IPS-20b (cell line): ENCODE data around the gene DLG1.

ENCODE experiments used
- H3K27ac ChIP-seq: one replicate; pipeline ENCODE4 v1.5.1; 2013; ENCODE audit warnings: low read length
- H3K27me3 ChIP-seq: 2 replicates; pipeline ENCODE4 v1.6.1; 2013; ENCODE audit warnings: mild to moderate bottlenecking, low read length, inconsistent platforms; ENCODE audit not compliant: insufficient read depth
- H3K36me3 ChIP-seq: 2 replicates; pipeline ENCODE4 v1.6.1; 2013; ENCODE audit warnings: low read depth, mild to moderate bottlenecking, inconsistent platforms, low read length, moderate library complexity; ENCODE audit not compliant: insufficient read depth
- H3K4me1 ChIP-seq: 2 replicates; pipeline ENCODE4 v1.6.1; 2013; ENCODE audit warnings: mild to moderate bottlenecking, control low read depth, inconsistent platforms, low read length, moderate library complexity; ENCODE audit not compliant: insufficient read depth
- H3K4me3 ChIP-seq: 2 replicates; pipeline ENCODE4 v1.5.1; 2013; ENCODE audit warnings: mild to moderate bottlenecking, low read length, inconsistent platforms
- H3K9ac ChIP-seq: 2 replicates; pipeline ENCODE4 v1.6.1; 2013; ENCODE audit warnings: low read depth, mild to moderate bottlenecking, inconsistent platforms, low read length, moderate library complexity
- H3K9me3 ChIP-seq: 2 replicates; pipeline ENCODE4 v1.6.1; 2013; ENCODE audit warnings: mild to moderate bottlenecking, low read depth, low read length, inconsistent platforms; ENCODE audit not compliant: insufficient read depth

DLG1 gene

GRCh38 chr3:197165890-197166289 is 132.5 kb downstream of the DLG1 start:
- no peak overlapping the region for H3K9ac ChIP-seq
- H3K27ac ChIP-seq, result no peak overlapping the region
- no peak overlapping the region for H3K4me3 ChIP-seq
- H3K9me3 ChIP-seq, result no peaks in the 10 kb centered on the region
- no peaks in the 10 kb centered on the region for H3K36me3 ChIP-seq
- H3K27me3 ChIP-seq, result no peaks in the 10 kb centered on the region
- H3K4me1 ChIP-seq, result peaks cover 9% of the 10 kb centered on the region; the same call in 1 of the 2 replicates

- Histone ChIP-seq H3K36me3 (peaks cover 11% of the 10 kb centered on the region; the same call in 1 of the 2 replicates), H3K27ac (no peak overlapping the region), H3K9me3 (peaks cover 16% of the 10 kb centered on the region; the same call in 1 of the 2 replicates), H3K4me1 (no peaks in the 10 kb centered on the region), H3K4me3 (no peak overlapping the region), H3K9ac (no peak overlapping the region), H3K27me3 (no peaks in the 10 kb centered on the region)
These were observed 143.4 kb downstream of the DLG1 start for GRCh38 chr3:197155046-197155445.

- Histone ChIP-seq H3K9ac (no peak overlapping the region), H3K27me3 (no peaks in the 10 kb centered on the region), H3K27ac (no peak overlapping the region), H3K4me3 (no peak overlapping the region), H3K36me3 (peaks cover 4% of the 10 kb centered on the region; the same call in 1 of the 2 replicates), H3K9me3 (peaks cover 2% of the 10 kb centered on the region; the same call in 1 of the 2 replicates), H3K4me1 (no peaks in the 10 kb centered on the region)
These were observed 146.8 kb downstream of the DLG1 start for GRCh38 chr3:197151580-197151979.

GRCh38 chr3:197149528-197149927 is 148.9 kb downstream of the DLG1 start:
- Histone ChIP-seq H3K9ac (no peak overlapping the region), H3K36me3 (no peaks in the 10 kb centered on the region; the same call in 1 of the 2 replicates), H3K9me3 (no peaks in the 10 kb centered on the region), H3K4me1 (no peaks in the 10 kb centered on the region), H3K27ac (no peak overlapping the region), H3K4me3 (no peak overlapping the region), H3K27me3 (no peaks in the 10 kb centered on the region)

- no peak overlapping the region for H3K27ac ChIP-seq
- no peak overlapping the region for H3K4me3 ChIP-seq
- no peaks in the 10 kb centered on the region for H3K4me1 ChIP-seq
- no peaks in the 10 kb centered on the region for H3K27me3 ChIP-seq
- peaks cover 17% of the 10 kb centered on the region for H3K36me3 ChIP-seq
- no peaks in the 10 kb centered on the region for H3K9me3 ChIP-seq
- H3K9ac ChIP-seq, result no peak overlapping the region
These were observed 154.2 kb downstream of the DLG1 start for GRCh38 chr3:197144188-197144587.

GRCh38 chr3:197139586-197139985 is 158.8 kb downstream of the DLG1 start:
- H3K4me3 ChIP-seq, result no peak overlapping the region
- peaks cover 60% of the 10 kb centered on the region for H3K36me3 ChIP-seq
- H3K4me1 ChIP-seq, result no peaks in the 10 kb centered on the region
- H3K9ac ChIP-seq, result no peak overlapping the region
- H3K27ac ChIP-seq, result no peak overlapping the region
- H3K9me3 ChIP-seq, result no peaks in the 10 kb centered on the region
- H3K27me3 ChIP-seq, result no peaks in the 10 kb centered on the region

- no peak overlapping the region for H3K9ac ChIP-seq
- no peaks in the 10 kb centered on the region for H3K4me1 ChIP-seq
- no peak overlapping the region for H3K4me3 ChIP-seq
- no peaks in the 10 kb centered on the region for H3K27me3 ChIP-seq
- no peaks in the 10 kb centered on the region for H3K9me3 ChIP-seq
- H3K36me3 ChIP-seq, result peaks cover 72% of the 10 kb centered on the region
- H3K27ac ChIP-seq, result no peak overlapping the region
These were observed 160.7 kb downstream of the DLG1 start for GRCh38 chr3:197137751-197138150.

- H3K4me3 ChIP-seq, result no peak overlapping the region
- H3K9ac ChIP-seq, result no peak overlapping the region
- H3K27ac ChIP-seq, result no peak overlapping the region
- H3K36me3 ChIP-seq, result peaks cover 72% of the 10 kb centered on the region
- no peaks in the 10 kb centered on the region for H3K4me1 ChIP-seq
- no peaks in the 10 kb centered on the region for H3K27me3 ChIP-seq
- H3K9me3 ChIP-seq, result no peaks in the 10 kb centered on the region
These were observed 161.7 kb downstream of the DLG1 start for GRCh38 chr3:197136744-197137143.

- no peaks in the 10 kb centered on the region for H3K9me3 ChIP-seq
- H3K27ac ChIP-seq, result no peak overlapping the region
- H3K36me3 ChIP-seq, result peaks cover 72% of the 10 kb centered on the region
- H3K4me3 ChIP-seq, result no peak overlapping the region
- H3K27me3 ChIP-seq, result no peaks in the 10 kb centered on the region
- H3K9ac ChIP-seq, result no peak overlapping the region
- no peaks in the 10 kb centered on the region for H3K4me1 ChIP-seq
These were observed 163.2 kb downstream of the DLG1 start for GRCh38 chr3:197135212-197135611.

GRCh38 chr3:197132916-197133530 is 165.4 kb downstream of the DLG1 start:
- Histone ChIP-seq H3K9me3 (no peaks in the 10 kb centered on the region), H3K36me3 (peaks cover 69% of the 10 kb centered on the region), H3K9ac (no peak overlapping the region), H3K4me1 (no peaks in the 10 kb centered on the region), H3K27me3 (no peaks in the 10 kb centered on the region), H3K27ac (no peak overlapping the region), H3K4me3 (no peak overlapping the region)

GRCh38 chr3:197125636-197126035 is 172.8 kb downstream of the DLG1 start:
- Histone ChIP-seq H3K4me1 (no peaks in the 10 kb centered on the region), H3K27ac (no peak overlapping the region), H3K9me3 (no peaks in the 10 kb centered on the region), H3K9ac (no peak overlapping the region), H3K27me3 (no peaks in the 10 kb centered on the region), H3K36me3 (peaks cover 32% of the 10 kb centered on the region), H3K4me3 (no peak overlapping the region)

- Histone ChIP-seq H3K4me3 (no peak overlapping the region), H3K9ac (no peak overlapping the region), H3K9me3 (no peaks in the 10 kb centered on the region), H3K27ac (no peak overlapping the region), H3K4me1 (no peaks in the 10 kb centered on the region), H3K36me3 (peaks cover 24% of the 10 kb centered on the region), H3K27me3 (no peaks in the 10 kb centered on the region)
These were observed 173.7 kb downstream of the DLG1 start for GRCh38 chr3:197124713-197125112.
